ENCODE results near the gene CALB2. TPM values are rescaled to one million over a fixed set of nuclear protein-coding genes. Genes with fewer than 3 reads are reported as not detected.

CALB2 gene
- total and polyA plus RNA-seq, 2 of the 8 experiments (the other 6 are each of a cell fraction or from before 2014, with no cell fraction given), result 1.9 to 2.6 TPM

DNA sequence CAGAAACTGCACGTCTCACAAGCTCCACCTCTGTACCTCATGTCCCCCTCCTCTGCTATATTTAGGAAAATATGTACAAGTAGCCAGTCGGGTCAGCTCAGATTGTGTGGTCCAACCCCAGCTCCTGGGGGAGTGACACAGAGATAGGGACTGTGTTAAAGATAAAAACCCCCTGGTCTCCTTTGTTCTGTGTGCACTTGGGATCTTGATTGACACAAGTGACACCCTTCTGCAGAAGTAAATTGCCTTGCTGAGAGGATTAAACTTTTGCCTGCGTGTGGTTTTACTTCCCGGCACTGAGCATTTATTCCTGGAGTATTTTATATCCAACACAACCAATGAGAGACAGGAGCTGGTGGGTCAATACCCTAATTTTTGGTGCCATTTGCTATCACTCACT lies 45.8 kb downstream of the CALB2 start:
- Histone ChIP-seq H4K5ac (ENCODE audit: insufficient read length, low read depth, low read length) (no peak overlapping the region), H4K91ac (replicated peaks; ENCODE audit: insufficient read length, low read length) (no peak overlapping the region), H3K36me3 (ENCODE audit: control insufficient read depth in 2 of 4, insufficient read depth in 4 of 4, low read length in 3 of 4) (no peaks in the 10 kb centered on the region), H3K79me1 (ENCODE audit: low read depth, low read length) (no peaks in the 10 kb centered on the region), H3K27ac (ENCODE audit: low read depth, low read length) (no peak overlapping the region), H3K4ac (replicated peaks; ENCODE audit: insufficient read length, low read depth, low read length) (no peak overlapping the region), H3K23ac (ENCODE audit: insufficient read length) (no peak overlapping the region), H3K4me3 (ENCODE audit: extremely low read depth in 1 of 4, insufficient read depth in 2 of 4, low read depth in 3 of 4, low read length in 4 of 4) (no peak overlapping the region), H2BK5ac (ENCODE audit: low read depth, low read length) (no peak overlapping the region), H3K18ac (ENCODE audit: extremely low read depth, low read length) (no peak overlapping the region), H3K9ac (replicated peaks in 1 of 4; ENCODE audit: extremely low read depth in 1 of 4, low read depth in 3 of 4, low read length in 3 of 4) (no peak overlapping the region), H2AK5ac (ENCODE audit: low read depth, low read length) (no peak overlapping the region), H4K20me1 (replicated peaks in 1 of 2; ENCODE audit: control insufficient read depth in 1 of 2, insufficient read depth in 2 of 2, low read length in 2 of 2) (no peaks in the 10 kb centered on the region), H3K27me3 (replicated peaks in 1 of 4; ENCODE audit: control insufficient read depth in 3 of 4, extremely low read depth in 1 of 4, insufficient read depth in 3 of 4, low read length in 3 of 4) (no peaks in the 10 kb centered on the region), H3K4me2 (ENCODE audit: insufficient read depth in 1 of 2, low read depth in 2 of 2, low read length in 2 of 2) (no peak overlapping the region), H3K79me2 (ENCODE audit: control insufficient read depth in 1 of 2, insufficient read depth in 2 of 2, low read length in 2 of 2) (no peaks in the 10 kb centered on the region), H3K14ac (ENCODE audit: insufficient read length) (no peak overlapping the region), H3K23me2 (ENCODE audit: low read depth, low read length) (no peaks in the 10 kb centered on the region), H2BK120ac (replicated peaks; ENCODE audit: low read depth, low read length) (no peak overlapping the region), H2BK20ac (ENCODE audit: low read length) (no peak overlapping the region), H3K4me1 (replicated peaks in 1 of 4; ENCODE audit: control insufficient read depth in 3 of 4, insufficient read depth in 4 of 4, low read length in 3 of 4) (peaks cover 0 to 15% (median 6%) of the 10 kb centered on the region in 4 experiments; a peak in 6 of 7 replicates), H2BK12ac (ENCODE audit: low read depth, low read length) (no peak overlapping the region; the same call in 1 of the 2 replicates), H4K8ac (ENCODE audit: extremely low read depth, insufficient read depth, low read length) (no peak overlapping the region), H3K9me3 (ENCODE audit: insufficient read depth in 2 of 2, low read depth in 1 of 2, low read length in 1 of 2) (no peaks in the 10 kb centered on the region), H2AFZ (ENCODE audit: low read length) (no peak overlapping the region), H3K56ac (replicated peaks; ENCODE audit: insufficient read length, low read depth, low read length) (no peak overlapping the region), H2BK15ac (ENCODE audit: low read length) (no peak overlapping the region)
- no peak for TF ChIP-seq SP1 (IDR thresholded peaks at IDR 0.05; ENCODE audit: low read depth, low read length)
- TF ChIP-seq JUN (IDR thresholded peaks at IDR 0.05; ENCODE audit: low read depth, low read length), result no peak
- TF ChIP-seq FOSL1 (IDR thresholded peaks at IDR 0.05; ENCODE audit: insufficient read depth, low read depth, low read length), result no peak
- no peak for TF ChIP-seq KDM5A (IDR thresholded peaks at IDR 0.05; ENCODE audit: low read length)
- TF ChIP-seq, protein P1, sequence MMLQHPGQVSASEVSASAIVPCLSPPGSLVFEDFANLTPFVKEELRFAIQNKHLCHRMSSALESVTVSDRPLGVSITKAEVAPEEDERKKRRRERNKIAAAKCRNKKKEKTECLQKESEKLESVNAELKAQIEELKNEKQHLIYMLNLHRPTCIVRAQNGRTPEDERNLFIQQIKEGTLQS (IDR thresholded peaks at IDR 0.05; ENCODE audit: insufficient read depth, low read depth, low read length), result no peak
- no peak for TF ChIP-seq TAF1 (IDR thresholded peaks at IDR 0.05; ENCODE audit: low read depth, low read length)
- no peak for TF ChIP-seq KDM1A (IDR thresholded peaks at IDR 0.05; ENCODE audit: borderline replicate concordance, low read length)
- no peak for TF ChIP-seq CHD2 (IDR thresholded peaks at IDR 0.05; ENCODE audit: low read length)
- TF ChIP-seq, protein P2, sequence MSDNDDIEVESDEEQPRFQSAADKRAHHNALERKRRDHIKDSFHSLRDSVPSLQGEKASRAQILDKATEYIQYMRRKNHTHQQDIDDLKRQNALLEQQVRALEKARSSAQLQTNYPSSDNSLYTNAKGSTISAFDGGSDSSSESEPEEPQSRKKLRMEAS (IDR thresholded peaks at IDR 0.05), result no peak
- no peak for TF ChIP-seq EGR1 (IDR thresholded peaks at IDR 0.05; ENCODE audit: borderline replicate concordance, low read depth, low read length)
- no peak for TF ChIP-seq CBX5 (IDR thresholded peaks at IDR 0.05; ENCODE audit: low read depth, low read length)
- no peak for TF ChIP-seq POLR2A (IDR thresholded peaks at IDR 0.05; ENCODE audit: control extremely low read depth in 1 of 2, low read depth in 2 of 2, low read length in 2 of 2)
- TF ChIP-seq BRCA1 (IDR thresholded peaks at IDR 0.05; ENCODE audit: low read depth, low read length), result no peak
- FAIRE-seq (no peak), DNase-seq (ENCODE audit: low read depth in 1 of 2, low spot score in 2 of 2) (no peak)
- WGBS, 2 experiments (ENCODE audit: extremely low coverage in 1 of 2, insufficient coverage in 1 of 2, insufficient read length in 1 of 2, insufficient replicate concordance in 2 of 2, low coverage in 1 of 2, low lambda C conversion rate in 2 of 2, missing lambda C conversion rate in 1 of 2), result 88% methylated on average over 4 of the region's 4 CpGs; no CpG with 5 or more reads in 1 of the 2 experiments
- POLR2A ChIA-PET (ENCODE audit: partially characterized antibody), result interaction anchor here (1.4 kb wide), 1 partner anchor 37 kb away, joined by 3 read pairs; no protein-coding TSS in a partner anchor
- CTCF ChIA-PET (ENCODE audit: partially characterized antibody), result interaction anchor here (0.5 to 2.4 kb wide), 4 partner anchors 9 to 205 kb away, joined by 3 to 17 read pairs (median 4); no protein-coding TSS in a partner anchor

Measured in H1 (cell line).